ENCODE measurements around the gene DNAJC3.
"Not testable (repeated sequence)": the region's sequence is repeated elsewhere in the genome, so short reads cannot be mapped to it uniquely, and the experiment has no call there.

DNAJC3 gene

GRCh38 chr13:95676762-95677563, at the start of gene DNAJC3:
TSS of gene DNAJC3 (plus strand) at chr13:95677139. CDS start at chr13:95677256, 117 bp downstream.
- peak; percentile 97 for DNase-seq

GRCh38 chr13:95627590-95627989, 49.3 kb upstream of the DNAJC3 start:
- no peak for DNase-seq

- no peak for DNase-seq
These were observed 48.5 kb upstream of the DNAJC3 start for GRCh38 chr13:95628488-95628887.

GRCh38 chr13:95629071-95629470, 47.9 kb upstream of the DNAJC3 start:
- no peak for DNase-seq

- no peak for DNase-seq
These were observed 46.3 kb upstream of the DNAJC3 start for GRCh38 chr13:95630593-95630992.

- no peak for DNase-seq
These were observed 40.1 kb upstream of the DNAJC3 start for GRCh38 chr13:95636853-95637252.

GRCh38 chr13:95641291-95642027, 35.5 kb upstream of the DNAJC3 start:
- DNase-seq = no peak

GRCh38 chr13:95642028-95642621, 34.8 kb upstream of the DNAJC3 start:
- no peak for DNase-seq

- DNase-seq = no peak
These were observed 33.9 kb upstream of the DNAJC3 start for GRCh38 chr13:95642999-95643398.

GRCh38 chr13:95643571-95643935, 33.4 kb upstream of the DNAJC3 start:
- no peak for DNase-seq

GRCh38 chr13:95643936-95644598, 32.9 kb upstream of the DNAJC3 start:
- DNase-seq = no peak

GRCh38 chr13:95644601-95645052, 32.3 kb upstream of the DNAJC3 start, which contains the start of gene DZIP1:
TSS of gene DZIP1 (minus strand) at chr13:95644706. CDS start at chr13:95642029, 2,677 bp downstream.
- DNase-seq = peak; percentile 56

- no peak for DNase-seq
These were observed 29.6 kb upstream of the DNAJC3 start for GRCh38 chr13:95647321-95647720.

GRCh38 chr13:95650696-95651095, 26.2 kb upstream of the DNAJC3 start:
- no peak for DNase-seq

GRCh38 chr13:95652244-95652764, 24.6 kb upstream of the DNAJC3 start:
- no peak for DNase-seq

- no peak for DNase-seq
These were observed 24.1 kb upstream of the DNAJC3 start for GRCh38 chr13:95652821-95653220.

GRCh38 chr13:95656386-95657015, 20.4 kb upstream of the DNAJC3 start:
- DNase-seq = no peak

- DNase-seq = no peak
These were observed 17.4 kb upstream of the DNAJC3 start for GRCh38 chr13:95659500-95659899.

- no peak for DNase-seq
These were observed 15.9 kb upstream of the DNAJC3 start for GRCh38 chr13:95660981-95661581.

GRCh38 chr13:95667235-95667634, 9.7 kb upstream of the DNAJC3 start:
- DNase-seq = not testable (repeated sequence)

GRCh38 chr13:95671597-95671996, 5.3 kb upstream of the DNAJC3 start:
- DNase-seq = no peak
